ENCODE data around the gene HSD17B3.
"Not testable (repeated sequence)": the region's sequence is repeated elsewhere in the genome, so short reads cannot be mapped to it uniquely, and the experiment has no call there.

Gene HSD17B3

DNA sequence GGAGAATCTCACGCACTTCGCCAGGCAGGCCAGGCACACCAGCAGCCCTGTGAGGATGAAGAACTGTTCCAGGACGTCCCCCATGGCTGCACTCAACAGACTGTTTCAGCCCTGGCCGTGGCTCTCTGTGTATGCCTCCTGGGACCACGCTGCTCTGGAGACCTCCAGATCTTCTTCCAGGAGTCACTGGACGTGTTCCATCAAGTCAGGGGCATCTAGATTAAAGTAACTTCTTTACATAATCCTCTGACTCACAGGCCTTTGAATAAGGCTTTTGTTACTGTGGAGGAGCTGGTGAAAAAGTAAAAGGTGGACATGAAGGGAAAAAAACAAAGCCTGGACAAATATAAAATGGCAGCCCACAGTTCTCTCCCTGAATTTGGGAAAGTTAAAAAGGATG is at the start of gene HSD17B3:
Gene HSD17B3, minus strand, starts transcription at position 156 of the 400 bp plus-strand sequence. Its CDS starts 72 bp downstream, at position 84.
- no peak for DNase-seq

DNA sequence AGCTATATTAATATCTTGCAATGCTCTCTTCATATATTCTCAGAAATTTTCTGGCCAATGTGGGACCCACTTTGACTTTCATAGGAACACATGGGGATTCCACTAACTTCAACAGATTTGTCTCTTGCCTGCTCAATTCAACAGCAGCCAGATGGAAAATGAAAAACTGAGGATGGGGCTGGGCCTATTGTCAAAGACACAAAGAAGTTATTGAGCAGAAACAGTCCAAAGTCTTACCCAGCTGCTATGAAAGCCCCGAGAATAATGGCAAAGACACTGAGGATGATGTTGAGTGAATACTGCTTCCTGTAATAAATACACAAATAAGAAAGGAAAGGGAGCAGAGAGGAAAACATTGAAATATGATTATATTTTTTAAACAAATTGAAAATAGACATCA is 48.9 kb upstream of the HSD17B3 start:
- DNase-seq = no peak

DNA sequence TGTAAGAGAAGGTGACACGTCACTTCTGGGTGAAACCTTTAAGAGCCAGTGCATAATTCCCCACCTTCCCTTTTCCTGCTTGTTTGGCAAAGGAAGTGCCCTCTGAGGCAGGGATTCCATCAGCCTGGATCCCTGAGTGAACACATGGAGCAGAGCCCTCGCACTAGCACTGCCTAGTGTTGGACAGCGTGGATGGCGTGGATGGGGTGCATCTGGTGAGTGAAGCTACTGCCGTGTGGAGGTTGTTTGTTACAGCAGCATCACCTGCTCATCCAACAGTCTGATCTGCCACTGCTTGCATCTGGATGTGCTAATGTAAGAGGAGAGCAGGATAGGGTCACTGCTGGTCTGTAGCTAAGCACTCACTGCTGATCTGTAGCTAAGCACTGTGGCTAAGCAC is 46.3 kb upstream of the HSD17B3 start:
- DNase-seq = no peak

DNA sequence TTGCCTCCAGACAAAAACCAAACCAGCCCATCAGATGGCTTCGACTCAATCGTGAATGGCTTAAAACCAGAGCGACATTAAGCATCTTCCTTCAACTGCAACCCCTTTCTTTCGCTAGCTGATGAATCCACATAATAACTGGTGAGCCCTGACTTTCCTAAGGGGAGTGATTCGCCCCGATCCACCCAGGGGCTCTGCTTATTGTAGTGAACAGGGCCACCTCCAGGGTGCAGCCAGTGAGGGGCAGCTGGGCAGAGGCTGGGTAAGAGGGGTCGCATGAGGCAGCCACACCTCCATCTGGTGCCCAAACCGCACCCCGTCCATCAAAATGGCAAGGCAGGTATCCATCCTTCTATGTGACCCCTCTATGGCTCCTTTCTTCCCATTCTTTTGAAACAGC is 43.6 kb upstream of the HSD17B3 start:
- no peak for DNase-seq

DNA sequence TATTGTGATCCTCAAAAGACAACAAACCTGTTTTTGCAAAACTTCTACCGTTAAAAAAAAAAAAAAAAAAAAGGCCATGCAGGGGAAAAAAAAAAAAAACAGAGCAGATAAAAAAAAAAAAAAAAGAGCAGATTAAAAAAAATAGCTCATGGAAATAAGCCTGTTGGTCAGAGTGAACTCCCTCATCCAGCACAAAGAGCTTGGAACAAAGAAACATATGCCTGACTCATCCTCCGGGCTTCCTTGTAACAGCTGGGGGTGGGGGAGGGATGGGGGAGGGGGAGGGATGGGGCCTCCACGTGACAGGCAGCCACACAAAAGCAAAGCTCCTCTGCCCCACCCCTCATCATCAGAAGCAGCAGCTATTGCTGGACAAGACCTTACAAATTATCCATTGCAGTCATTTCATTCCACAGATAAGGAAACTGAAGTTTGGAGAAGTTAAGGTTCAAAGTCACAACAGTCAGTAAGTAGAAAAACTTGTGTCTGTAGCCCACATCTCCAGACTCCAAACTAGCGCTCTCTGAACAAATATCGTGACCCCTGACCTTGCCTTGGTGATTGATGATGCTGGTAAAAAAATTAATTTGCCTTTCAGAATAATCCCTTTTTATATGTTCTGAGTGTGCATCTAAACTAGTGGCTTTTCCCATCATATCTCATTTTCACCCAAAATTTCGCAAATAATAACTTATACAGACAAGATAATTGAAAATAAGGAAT is 42.6 kb upstream of the HSD17B3 start:
- peak; percentile 48 for DNase-seq

DNA sequence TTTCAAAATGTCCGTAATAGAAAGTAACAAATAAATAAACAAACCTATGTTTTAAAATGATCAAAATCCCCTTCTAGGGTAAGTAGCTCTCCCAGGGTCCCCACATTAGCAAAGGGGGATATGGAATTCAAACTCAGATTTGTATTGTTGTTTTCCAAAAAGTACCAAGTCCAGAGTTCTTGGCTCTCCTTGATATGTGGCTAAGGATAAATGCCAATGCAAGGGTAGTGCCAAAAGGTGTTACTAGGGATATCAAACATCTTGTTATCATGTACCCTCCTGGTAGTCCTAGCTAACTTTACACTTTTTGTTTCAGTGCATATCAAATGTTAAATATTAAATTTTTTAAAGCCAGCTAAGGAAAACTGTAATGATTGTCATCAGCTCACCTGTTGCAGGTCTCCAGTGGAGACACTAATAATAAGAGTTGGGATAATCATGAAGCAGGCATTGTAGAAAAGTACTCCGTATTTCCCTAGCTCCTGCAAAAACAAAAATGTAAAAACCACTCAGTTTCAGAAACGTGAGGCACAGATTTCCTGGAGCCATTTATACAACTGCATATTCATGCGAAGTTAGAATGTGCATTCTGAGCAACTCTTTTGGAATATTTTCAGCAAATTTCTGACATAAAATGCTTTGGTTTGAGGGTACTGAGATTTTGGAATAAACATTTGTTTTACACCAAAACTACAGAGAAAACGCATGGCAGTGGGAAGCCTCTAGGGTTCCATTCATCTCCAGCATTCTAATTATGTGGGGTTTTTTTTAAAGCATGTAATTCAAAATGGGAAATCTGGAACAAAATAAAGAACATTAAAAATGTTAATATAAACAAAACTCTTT is 41.8 kb upstream of the HSD17B3 start:
- no peak for DNase-seq

DNA sequence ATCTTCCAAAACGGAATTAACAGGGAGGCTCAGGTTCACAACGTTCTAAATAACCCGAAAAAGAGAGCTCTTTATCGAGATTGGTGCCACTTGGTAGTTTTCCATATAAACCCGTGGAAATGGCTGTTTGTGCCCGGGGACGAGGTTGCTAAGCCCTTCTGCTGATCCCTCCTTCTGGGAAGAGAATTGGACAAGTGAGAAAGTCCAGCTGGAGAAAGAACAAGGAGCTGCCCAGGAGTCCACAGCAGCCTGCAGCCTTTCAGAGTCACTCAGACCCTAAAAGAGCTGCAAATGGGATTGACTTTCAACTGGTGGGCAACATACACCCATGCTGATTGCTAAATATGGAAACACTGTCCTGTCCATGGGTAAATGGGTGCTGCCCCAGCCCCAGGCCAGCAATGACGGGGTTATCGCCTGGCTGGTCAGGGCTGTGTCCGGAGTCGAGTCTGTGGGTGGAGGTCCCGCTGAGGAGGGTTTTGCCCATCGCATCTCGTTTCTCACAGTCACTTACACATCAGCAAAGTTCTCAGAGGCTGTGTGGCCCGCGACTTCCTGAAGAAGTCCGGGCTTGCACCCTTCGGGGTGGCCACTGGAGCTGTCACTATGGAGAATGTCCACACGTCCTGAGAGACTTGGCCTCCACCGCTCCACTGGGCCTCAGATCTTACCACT is 40.7 kb upstream of the HSD17B3 start:
- no peak for DNase-seq

DNA sequence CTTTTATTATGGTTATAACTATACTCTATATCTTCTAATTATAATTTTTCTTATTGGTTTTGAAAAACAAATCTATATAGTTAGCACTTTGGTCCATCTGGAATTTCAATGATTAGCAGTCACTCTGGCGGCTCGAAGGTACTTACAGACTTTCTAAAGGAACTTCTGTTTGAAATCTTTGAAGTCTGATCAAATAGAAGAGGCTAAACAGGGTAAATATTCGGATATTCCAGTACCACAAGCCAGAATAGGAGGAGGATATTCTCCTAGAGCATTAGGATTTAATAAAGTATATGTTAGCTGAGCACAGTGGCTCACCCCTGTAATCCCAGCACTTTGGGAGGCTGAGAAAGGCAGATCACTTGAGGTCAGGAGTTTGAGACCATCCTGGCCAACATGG is 38.7 kb upstream of the HSD17B3 start:
- no peak for DNase-seq

DNA sequence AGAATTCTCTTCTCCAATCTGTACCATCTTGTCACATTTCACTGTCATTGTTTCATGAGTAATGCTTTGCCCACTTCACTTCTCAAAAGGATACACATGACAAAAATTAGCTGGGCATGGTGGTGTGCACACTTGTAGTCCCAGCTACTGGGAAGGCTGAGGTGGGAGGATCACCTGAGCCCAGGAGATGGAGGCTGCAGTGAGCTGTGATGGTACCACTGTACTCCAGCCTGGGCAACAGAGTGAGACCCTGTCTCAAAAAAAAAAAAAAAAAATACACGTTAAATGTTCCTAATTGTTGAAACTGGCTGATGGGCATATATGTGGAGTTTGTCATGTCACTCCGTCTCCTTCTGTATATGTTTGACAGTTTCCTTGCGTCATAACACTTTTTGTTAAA is 36.3 kb upstream of the HSD17B3 start:
- no peak for DNase-seq

DNA sequence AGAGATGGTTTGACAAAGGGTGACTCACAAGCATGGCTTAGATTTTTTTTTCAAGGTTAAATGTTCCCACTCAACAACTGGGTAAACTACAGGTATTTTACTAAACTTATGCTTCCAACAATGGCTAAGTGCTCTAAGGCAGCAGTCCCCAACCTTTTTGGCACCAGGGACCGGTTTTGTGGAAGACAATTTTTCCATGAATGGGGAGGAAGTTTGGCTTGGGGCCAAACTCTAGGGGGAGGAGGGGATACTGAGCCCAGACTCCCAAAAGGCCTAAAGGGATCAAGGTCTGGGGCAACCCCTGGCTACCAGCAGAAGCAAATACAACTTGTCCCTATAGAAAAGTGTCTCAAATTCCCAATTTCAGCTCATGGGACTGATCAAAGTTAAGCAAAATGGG is 32.0 kb upstream of the HSD17B3 start:
- no peak for DNase-seq

DNA sequence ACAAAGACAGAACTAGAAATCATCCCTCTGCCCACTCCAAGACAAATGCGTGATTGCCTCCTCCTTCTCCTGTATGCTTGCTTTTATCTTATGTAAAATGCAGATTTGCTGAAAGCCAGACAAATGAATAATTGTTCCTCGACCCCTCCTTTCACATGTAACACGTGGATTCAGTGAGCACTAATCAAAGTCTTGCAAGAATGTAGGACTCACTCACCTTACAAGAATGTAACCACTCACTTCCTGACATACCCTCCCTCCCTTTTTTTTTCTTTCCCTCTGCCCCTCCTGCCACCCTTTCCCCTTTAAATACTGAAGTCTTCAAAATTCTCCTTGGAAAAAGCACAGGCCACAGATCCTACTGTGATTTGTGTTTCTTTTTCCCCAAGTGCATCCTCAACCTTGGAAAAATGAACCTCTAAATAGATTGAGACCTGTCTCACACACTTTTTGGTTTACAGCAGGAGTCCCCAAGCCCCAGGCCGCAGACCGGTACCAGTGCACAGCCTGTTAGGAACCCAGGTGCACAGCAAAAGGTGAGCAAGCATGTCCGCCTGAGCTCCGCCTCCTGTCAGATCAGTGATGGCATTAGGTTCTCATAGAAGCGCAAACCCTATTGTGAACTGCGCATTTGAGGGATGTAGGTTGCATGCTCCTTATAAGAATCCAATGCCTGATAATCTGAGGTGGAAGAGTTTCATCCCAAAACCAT is 29.4 kb upstream of the HSD17B3 start:
- DNase-seq = no peak

DNA sequence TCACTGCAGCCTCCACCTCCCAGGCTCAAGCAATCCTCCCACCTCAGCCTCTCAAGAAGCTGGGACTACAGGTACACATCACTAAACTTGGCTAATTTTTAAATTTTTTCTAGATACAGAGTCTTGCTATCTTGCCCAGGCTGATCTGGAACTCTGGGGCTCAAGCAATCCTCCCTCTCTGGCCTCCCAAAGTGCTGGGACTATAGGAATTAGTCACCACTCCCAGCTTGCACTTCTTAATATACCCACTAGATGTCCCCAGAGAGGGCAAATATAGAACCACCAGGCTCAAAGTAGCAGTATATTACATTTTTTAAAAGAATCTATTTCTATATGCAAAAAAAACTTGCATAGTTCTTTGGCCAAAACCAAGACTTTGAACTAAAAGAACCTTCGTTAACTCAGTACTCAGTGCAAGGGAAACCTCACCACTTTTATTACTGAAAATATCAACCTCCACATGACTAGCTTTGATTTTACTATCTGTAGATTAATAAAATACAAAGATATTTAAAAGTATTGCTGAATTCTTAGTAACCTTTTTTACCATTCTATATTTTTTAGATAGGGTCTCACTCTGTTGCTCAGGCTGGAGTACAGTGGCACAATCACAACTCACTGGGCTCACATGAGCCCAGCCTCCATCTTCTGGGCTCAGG is 25.8 kb upstream of the HSD17B3 start:
- peak; percentile 2 for DNase-seq

DNA sequence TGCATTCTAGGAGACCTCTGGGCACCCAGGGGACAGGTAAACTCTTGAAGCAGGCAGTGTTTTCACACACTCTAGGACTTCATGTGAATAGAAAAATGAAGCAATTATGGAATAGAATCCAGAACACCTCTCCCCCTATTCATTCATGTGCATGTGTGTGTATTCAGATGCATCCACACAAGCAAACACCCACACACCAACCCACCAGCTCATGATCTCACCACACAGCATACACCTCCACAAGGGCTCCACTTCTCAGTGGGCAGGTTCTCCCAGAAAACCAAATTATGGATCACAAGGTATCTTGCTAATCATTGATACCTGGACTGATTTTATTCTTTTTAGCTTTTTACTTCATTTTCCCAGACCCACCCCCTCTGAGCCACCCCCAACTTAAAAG is 21.2 kb upstream of the HSD17B3 start:
- no peak for DNase-seq

DNA sequence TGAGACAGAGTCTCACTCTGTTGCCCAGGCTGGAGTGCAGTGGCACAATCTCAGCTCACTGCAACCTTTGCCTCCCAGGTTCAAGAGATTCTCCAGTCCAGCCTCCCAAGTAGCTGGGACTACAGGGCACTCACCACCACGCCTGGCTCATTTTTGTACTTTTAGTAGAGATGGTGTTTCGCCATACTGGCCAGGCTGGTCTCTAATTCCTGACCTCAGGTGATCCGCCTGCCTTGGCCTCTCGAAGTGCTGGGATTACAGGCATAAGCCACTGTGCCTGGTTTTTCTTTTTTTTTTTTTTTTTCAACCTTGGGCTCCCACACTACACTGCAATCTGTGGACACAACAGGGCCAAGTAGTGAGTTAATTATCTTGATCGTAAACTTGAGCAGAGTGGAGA is 20.8 kb upstream of the HSD17B3 start:
- not testable (repeated sequence) for DNase-seq

DNA sequence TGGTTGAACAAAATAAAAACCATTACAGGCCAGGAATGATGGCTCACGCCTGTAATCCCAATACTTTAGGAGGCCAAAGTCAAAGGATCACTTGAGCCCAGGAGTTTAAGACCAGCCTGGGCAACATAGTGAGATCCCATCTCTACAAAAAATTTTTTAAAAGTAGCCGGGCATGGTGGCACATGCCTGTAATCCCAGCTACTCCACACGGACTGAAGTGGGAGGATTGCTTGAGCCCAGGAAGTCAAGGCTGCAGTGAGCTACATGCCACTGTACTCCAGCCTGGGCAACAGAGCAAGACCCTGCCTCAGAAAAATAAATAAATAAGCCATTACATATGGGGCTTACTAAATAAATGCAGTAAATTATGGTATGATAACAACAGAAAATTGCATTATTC is 20.2 kb upstream of the HSD17B3 start:
- DNase-seq = not testable (repeated sequence)

DNA sequence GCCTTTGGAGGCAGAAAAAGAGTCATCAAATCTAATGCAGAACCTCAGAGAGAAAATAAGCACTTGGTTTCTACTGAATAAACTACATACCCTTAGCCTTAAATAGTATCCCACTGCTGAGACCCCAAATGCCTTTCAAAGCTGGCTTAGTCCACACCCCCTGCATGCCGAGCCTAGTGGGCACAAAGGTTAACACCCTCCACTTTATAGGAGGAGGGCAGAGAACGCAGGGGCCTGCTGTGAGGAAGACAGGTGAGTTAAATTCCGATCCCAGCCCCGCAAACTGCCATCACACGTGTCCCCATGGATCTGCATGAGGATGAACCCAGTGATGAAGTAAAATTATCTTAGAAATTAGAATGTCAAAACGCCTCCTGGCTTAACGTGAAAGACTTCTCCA is 19.5 kb upstream of the HSD17B3 start:
- DNase-seq = no peak

DNA sequence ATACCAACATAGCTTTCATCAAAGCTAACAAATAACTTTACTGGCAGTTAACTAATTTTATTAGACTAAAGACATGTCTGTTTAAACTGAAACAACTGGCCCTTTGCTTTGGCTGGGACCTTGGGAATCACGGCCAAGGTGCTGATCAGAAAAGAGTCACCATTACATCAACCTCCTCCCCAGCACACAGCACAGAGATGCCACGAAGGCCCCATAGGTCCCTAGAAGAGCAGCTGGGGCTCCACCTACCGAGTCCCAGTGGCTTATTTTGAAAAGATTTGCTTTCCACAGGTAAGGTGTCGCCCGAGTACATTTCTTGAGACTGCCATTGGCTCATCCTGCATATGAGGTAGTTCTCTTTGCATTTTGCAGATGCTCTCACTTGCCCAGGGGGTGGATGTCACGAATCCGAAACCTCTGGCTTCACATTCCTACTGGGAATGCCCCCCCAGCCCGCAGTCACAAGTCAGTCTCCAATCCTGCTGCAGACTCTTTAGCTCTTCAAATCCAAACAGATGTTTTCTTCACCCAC is 18.8 kb upstream of the HSD17B3 start:
- DNase-seq = no peak

DNA sequence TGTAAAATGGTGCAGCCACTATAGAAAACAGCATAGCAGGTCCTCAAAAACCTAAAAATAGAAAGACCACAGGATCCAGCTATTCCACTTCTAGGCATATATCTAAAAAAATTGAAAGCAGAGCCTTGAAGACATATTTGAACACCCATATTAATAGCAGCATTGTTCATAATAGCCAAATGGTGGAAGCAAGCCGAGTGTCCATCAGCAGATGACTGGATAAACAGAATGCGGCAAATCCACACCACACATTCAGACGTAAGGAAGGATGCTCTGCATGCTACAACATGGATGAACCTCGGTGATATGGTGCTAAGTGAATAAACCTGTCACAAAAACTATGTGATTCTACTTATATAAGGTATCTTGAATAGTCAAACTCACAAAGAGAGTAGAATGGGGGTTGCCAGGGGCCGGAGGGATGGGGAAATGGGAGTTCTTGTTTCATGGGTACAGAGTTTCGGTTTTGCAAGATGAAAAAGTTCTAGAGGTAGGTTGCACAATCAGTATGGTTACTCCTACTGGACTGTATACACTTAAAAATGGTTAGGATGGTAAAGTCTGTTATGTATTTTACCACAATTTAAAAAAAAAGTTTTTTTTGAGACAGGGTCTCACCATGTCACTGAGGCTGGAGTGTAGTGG is 17.1 kb upstream of the HSD17B3 start:
- DNase-seq = no peak

DNA sequence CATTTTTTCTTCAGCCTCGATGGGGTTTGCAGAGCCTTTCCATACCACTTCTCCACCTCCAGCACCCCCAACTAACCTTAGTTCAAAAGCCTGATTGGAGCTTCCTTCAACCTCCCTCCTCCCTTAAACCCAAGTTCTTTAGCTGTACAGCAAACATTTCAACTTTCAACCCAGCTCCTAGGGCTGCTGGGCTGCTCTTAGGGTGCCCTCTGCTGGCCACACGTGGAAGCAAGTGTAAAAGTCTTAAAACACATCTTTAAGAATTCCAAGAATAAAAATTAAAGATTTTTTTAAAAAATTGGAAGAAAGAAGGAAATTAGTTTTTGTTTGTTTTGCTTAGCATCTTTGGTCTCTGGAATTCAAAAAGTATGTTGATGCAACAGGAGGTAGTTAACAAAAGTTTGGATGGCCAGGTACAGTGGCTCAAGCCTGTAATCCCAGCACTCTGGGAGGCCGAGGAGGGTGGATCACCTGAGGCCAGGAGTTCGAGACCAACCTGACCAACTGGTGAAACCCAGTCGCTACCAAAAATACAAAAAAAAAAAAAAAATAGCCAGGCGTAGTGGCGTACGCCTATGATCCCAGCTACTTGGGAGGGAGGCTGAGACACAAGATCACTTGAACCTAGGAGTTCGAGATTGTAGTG is 15.5 kb upstream of the HSD17B3 start:
- DNase-seq = no peak

DNA sequence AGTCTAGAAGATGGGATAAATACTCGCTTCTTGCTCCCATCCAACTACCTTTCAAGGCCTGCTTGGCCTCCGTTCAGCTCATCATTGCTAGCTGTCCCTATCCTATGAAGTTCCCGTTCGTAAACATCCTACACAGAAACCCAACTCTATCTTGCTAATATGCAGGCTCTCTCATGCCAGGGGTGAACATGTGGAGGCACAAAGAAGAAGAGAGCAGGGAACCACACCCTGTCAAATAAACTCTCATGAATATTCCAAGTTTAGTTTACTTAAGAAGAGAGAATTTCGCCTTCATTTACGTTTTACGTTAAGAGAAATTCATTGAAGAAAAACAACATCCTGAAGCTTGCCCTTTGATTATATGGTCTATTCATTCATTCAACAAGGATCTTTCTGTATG is 7.9 kb upstream of the HSD17B3 start:
- DNase-seq = no peak

DNA sequence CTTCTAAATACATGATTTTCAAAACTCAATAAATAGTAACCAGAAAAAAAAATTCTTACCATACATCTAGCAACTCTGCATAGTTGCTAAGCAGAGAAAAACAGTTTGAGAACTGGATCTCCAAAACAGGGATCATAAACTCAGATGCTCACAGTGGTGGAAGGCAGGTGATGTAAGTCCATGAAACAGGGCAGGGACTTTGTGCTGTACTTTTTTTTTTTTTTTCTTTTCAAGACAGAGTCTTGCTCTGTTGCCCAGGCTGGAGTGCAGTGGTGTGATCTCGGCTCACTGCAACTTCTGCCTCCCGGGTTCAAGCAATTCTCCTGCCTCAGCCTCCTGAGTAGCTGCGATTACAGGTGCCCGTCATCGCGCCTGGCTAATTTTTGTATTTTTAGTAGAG is 5.0 kb upstream of the HSD17B3 start:
- DNase-seq = not testable (repeated sequence)
